GM21723 (cell line): ENCODE measurements around the gene APLP2.
"Not testable (repeated sequence)": the region's sequence is repeated elsewhere in the genome, so short reads cannot be mapped to it uniquely, and the experiment has no call there.

Experiments
- ATAC-seq: cut with Tn5 transposase; IDR thresholded peaks from one replicate; pipeline ENCODE4 v1.9.1; 2021; ENCODE audit warnings: mild to moderate bottlenecking, moderate library complexity; ENCODE audit not compliant: unreplicated experiment

APLP2 gene

GRCh38 chr11:130188585-130189347 lies 119.1 kb downstream of the APLP2 start:
- ATAC-seq: no peak

GRCh38 chr11:130189492-130190210 lies 120.0 kb downstream of the APLP2 start:
- no peak for ATAC-seq

GRCh38 chr11:130190371-130190881 lies 120.7 kb downstream of the APLP2 start:
- no peak for ATAC-seq

DNA sequence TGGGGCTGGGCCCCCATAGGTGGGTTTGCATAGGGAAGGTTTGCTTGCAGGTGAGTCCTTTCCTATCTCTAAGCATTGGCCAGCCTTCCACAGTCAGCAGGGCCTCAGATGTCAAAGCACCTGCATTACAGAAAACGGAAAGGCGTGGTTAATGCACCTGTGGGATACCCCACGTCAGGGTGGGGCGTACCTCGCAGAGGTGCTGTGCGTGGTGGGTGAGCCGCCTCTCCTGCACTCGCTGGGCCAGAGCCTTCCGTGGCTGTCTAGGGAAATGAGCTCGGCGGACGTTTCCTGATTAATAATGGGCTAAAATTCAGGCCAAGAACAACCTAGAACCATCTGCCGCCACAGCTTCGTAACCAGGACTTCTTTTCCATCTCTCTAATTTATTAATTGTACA lies 122.2 kb downstream of the APLP2 start:
- no peak for ATAC-seq

- no peak for ATAC-seq
These were observed 123.2 kb downstream of the APLP2 start for GRCh38 chr11:130192845-130193267.

- ATAC-seq: not testable (repeated sequence)
These were observed 123.9 kb downstream of the APLP2 start for GRCh38 chr11:130193551-130193950.
